CD8-positive, alpha-beta memory T cell (primary cell): Measurements from ENCODE around the gene CLMN. TPM values are rescaled to one million over a fixed set of nuclear protein-coding genes. Genes with fewer than 3 reads are reported as not detected.

ENCODE experiments used
- CTCF ChIA-PET: fragments of 350-600 bp; sonication (Branson Sonifier 250); formaldehyde crosslinking; loops from one replicate; lab custom pipeline; 2021; ENCODE audit warnings: antibody characterized with exemption; lab: Charles Lee
- POLR2A ChIA-PET: fragments of 350-600 bp; sonication (Branson Sonifier 250); formaldehyde crosslinking; loops from one replicate; lab custom pipeline; 2021; ENCODE audit warnings: antibody characterized with exemption; lab: Charles Lee
- DNase-seq, 5 donors: peaks; one replicate each; pipeline versions ENCODE4 v3.0.0 to v3.0.0-alpha.2; 2020 to 2022; ENCODE audit warnings: mixed read lengths in 1 of 5
- H3K27ac ChIP-seq: one replicate; pipeline ENCODE4 v1.7.0; 2013; ENCODE audit warnings: low read depth, mild to moderate bottlenecking, low read length, moderate library complexity
- H3K27me3 ChIP-seq: 2 replicates; pipeline ENCODE4 v1.7.0; 2013; ENCODE audit warnings: low read length, mild to moderate bottlenecking; ENCODE audit not compliant: insufficient read depth, poor library complexity, severe bottlenecking
- H3K36me3 ChIP-seq: 2 replicates; pipeline ENCODE4 v1.7.0; 2013; ENCODE audit warnings: mild to moderate bottlenecking, low read length, moderate library complexity; ENCODE audit not compliant: insufficient read depth
- H3K4me1 ChIP-seq: 2 replicates; pipeline ENCODE4 v1.7.0; 2013; ENCODE audit warnings: mild to moderate bottlenecking, low read length, moderate library complexity; ENCODE audit not compliant: insufficient read depth
- H3K4me3 ChIP-seq: 2 replicates; pipeline ENCODE4 v1.7.0; 2013; ENCODE audit warnings: mild to moderate bottlenecking, low read length
- H3K9me3 ChIP-seq: 2 replicates; pipeline ENCODE4 v1.7.0; 2013; ENCODE audit warnings: mild to moderate bottlenecking, low read length
- H3K27ac Mint-ChIP-seq, 8 donors: one replicate each; pipeline ENCODE4 v1.8.0; 2020 to 2021; ENCODE audit warnings: mixed read lengths in 8 of 8, mild to moderate bottlenecking in 6 of 8, inconsistent platforms in 3 of 8, moderate library complexity in 3 of 8
- H3K27me3 Mint-ChIP-seq, 2 donors: one replicate each; pipeline ENCODE4 v1.8.0; 2020 to 2021; ENCODE audit warnings: mixed read lengths in 2 of 2, mild to moderate bottlenecking in 1 of 2, moderate library complexity in 1 of 2
- H3K36me3 Mint-ChIP-seq, 3 donors: one replicate each; pipeline ENCODE4 v1.8.0; 2020 to 2021; ENCODE audit warnings: mixed read lengths in 3 of 3, inconsistent platforms in 1 of 3, mild to moderate bottlenecking in 1 of 3
- H3K4me1 Mint-ChIP-seq, 3 donors: one replicate each; pipeline ENCODE4 v1.8.0; 2020 to 2021; ENCODE audit warnings: mixed read lengths in 3 of 3, inconsistent platforms in 1 of 3, mild to moderate bottlenecking in 1 of 3
- H3K4me3 Mint-ChIP-seq, 7 donors: one replicate each; pipeline ENCODE4 v1.8.0; 2020 to 2021; ENCODE audit warnings: mixed read lengths in 7 of 7, mild to moderate bottlenecking in 6 of 7, moderate library complexity in 4 of 7, inconsistent platforms in 2 of 7
- H3K9me3 Mint-ChIP-seq, 5 donors: one replicate each; pipeline ENCODE4 v1.8.0; 2020 to 2022; ENCODE audit warnings: mixed read lengths in 5 of 5, mild to moderate bottlenecking in 3 of 5, moderate library complexity in 2 of 5, inconsistent platforms in 1 of 5
- polyA plus RNA-seq: library from polyadenylated mRNA; unstranded; fragments of 300-500 nt; fragmentation: Illumina TruSeq; gene quantifications from one replicate; pipeline ENCODE4 v1.2.3, GENCODE V29; 2021
- total RNA-seq, 2 experiments: library from RNA; stranded (reverse); gene quantifications; one replicate each; pipeline ENCODE4 v1.2.3, GENCODE V29; 2021

CLMN gene
- total and polyA plus RNA-seq, 3 experiments from 2014 or later: 0.15 to 0.72 (median 0.29) TPM

DNA sequence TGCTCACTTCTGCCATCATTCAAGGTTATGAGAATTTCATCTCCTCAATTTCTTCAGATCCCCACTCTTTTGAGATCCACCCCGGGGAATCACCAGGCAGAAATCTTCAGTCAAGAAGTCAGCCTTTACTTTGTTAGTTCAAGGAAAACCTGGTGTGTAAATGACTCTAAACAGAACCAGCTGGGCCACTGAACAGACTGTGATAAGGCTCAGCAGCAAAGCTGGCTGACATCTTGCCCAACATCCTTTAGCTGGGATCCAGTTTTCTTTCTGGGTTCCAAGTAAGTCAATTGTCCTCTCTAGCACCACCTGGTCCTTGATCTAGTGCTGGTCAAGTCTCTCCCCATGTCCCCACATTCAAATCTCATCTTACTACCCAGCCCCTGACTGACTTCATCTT, 11.6 kb downstream of the CLMN start:
- peaks cover 13 to 20% of the 10 kb centered on the region in 2 donors for H3K27me3 Mint-ChIP-seq

DNA sequence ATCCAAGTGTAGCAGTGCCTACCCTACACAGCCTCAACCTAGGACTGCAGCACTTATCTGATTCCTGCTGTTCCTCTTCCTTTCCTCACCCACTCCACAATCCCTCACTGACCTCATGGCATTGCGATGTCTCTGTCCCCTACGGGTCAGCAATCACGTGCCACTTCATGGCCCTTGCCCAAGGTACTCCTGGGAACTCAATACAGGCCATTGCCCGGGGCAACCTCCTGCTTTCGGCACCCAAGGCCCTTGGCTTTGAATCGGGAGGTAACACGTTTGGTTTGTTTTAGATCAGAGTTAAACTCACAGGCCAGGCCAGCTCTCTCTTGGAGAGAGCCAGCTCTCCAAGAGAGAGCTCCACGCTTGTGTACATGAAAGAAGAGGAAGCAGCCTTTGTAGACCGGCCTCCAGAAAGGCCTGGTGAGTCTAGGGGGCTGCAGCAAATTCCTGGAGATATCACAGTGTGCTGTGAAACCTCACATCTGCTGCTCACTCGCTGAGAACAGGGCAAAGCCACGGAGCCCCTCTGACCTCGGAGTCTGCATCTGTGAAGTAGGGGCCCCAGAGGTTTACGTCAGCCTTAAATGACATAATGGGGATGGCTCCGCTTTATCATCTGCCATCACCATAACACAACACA, 12.2 kb downstream of the CLMN start:
- ChIA-PET POLR2A (interaction anchor here (0.7 kb wide), 1 partner anchor 959 kb away, joined by 3 read pairs; no protein-coding TSS in a partner anchor), CTCF (no interaction called here)
- no peaks in the 10 kb centered on the region for H3K36me3 Mint-ChIP-seq
- Histone ChIP-seq H3K4me3 (no peak overlapping the region), H3K27me3 (no peaks in the 10 kb centered on the region), H3K4me1 (no peaks in the 10 kb centered on the region), H3K36me3 (no peaks in the 10 kb centered on the region), H3K27ac (no peak overlapping the region), H3K9me3 (no peaks in the 10 kb centered on the region)
- no peak for DNase-seq
- no peaks in the 10 kb centered on the region for H3K4me1 Mint-ChIP-seq
- no peak overlapping the region for H3K4me3 Mint-ChIP-seq
- H3K27me3 Mint-ChIP-seq: peaks cover 18 to 23% of the 10 kb centered on the region in 2 donors
- H3K9me3 Mint-ChIP-seq: peaks cover 0 to 2% (median 0%) of the 10 kb centered on the region in 5 donors
- H3K27ac Mint-ChIP-seq: no peak overlapping the region

More for the DNA sequence above, 11.6 kb downstream of the CLMN start:
- no peaks in the 10 kb centered on the region for H3K4me1 ChIP-seq
- no peaks in the 10 kb centered on the region for H3K4me1 Mint-ChIP-seq
- no peaks in the 10 kb centered on the region for H3K27me3 ChIP-seq
- no peak overlapping the region for H3K4me3 ChIP-seq
- no peaks in the 10 kb centered on the region for H3K36me3 ChIP-seq
- H3K4me3 Mint-ChIP-seq: no peak overlapping the region
- POLR2A ChIA-PET: interaction anchor here (0.7 kb wide), 1 partner anchor 960 kb away, joined by 3 read pairs; no protein-coding TSS in a partner anchor
- DNase-seq: no peak
- H3K9me3 Mint-ChIP-seq: peaks cover 0 to under 1% (median 0%) of the 10 kb centered on the region in 5 donors
- peak overlapping the region in 1 of 8 donors; percentile 61 for H3K27ac Mint-ChIP-seq
- no peak overlapping the region for H3K27ac ChIP-seq
- peaks cover 0 to under 1% (median 0%) of the 10 kb centered on the region in 3 donors for H3K36me3 Mint-ChIP-seq
- H3K9me3 ChIP-seq: no peaks in the 10 kb centered on the region
- CTCF ChIA-PET: no interaction called here

DNA sequence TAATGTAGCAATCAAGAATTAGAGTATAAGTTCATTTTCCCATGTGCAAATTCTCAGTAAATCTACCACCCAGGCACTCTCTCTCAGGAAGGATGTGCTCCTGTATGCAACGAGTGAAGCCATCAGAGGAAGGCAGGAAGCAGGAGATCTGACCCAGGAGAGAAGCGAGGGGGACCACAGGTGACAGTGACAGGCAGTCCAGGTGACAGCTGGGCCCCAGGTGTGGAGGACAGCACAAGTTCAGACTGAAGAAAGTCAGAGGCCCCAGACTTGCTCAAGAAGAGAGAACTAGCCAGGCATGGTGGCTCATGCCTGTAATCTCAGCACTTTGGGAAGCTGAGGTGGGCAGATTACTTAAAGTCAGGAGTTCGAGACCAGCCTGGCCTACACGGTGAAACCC, 13.8 kb downstream of the CLMN start:
- H3K4me3 ChIP-seq: no peak overlapping the region
- peaks cover 18 to 28% of the 10 kb centered on the region in 2 donors for H3K27me3 Mint-ChIP-seq
- H3K9me3 ChIP-seq: no peaks in the 10 kb centered on the region
- no peak for DNase-seq
- POLR2A ChIA-PET: no interaction called here
- no peak overlapping the region for H3K4me3 Mint-ChIP-seq
- no peak overlapping the region for H3K27ac Mint-ChIP-seq
- H3K9me3 Mint-ChIP-seq: peaks cover 0 to 2% (median 0%) of the 10 kb centered on the region in 5 donors
- no peaks in the 10 kb centered on the region for H3K4me1 ChIP-seq
- H3K27me3 ChIP-seq: no peaks in the 10 kb centered on the region
- no peaks in the 10 kb centered on the region for H3K36me3 ChIP-seq
- CTCF ChIA-PET: interaction anchor here (0.6 kb wide), 1 partner anchor 1608 kb away, joined by 3 read pairs; no protein-coding TSS in a partner anchor
- no peaks in the 10 kb centered on the region for H3K36me3 Mint-ChIP-seq
- H3K4me1 Mint-ChIP-seq: no peaks in the 10 kb centered on the region
- H3K27ac ChIP-seq: no peak overlapping the region

DNA sequence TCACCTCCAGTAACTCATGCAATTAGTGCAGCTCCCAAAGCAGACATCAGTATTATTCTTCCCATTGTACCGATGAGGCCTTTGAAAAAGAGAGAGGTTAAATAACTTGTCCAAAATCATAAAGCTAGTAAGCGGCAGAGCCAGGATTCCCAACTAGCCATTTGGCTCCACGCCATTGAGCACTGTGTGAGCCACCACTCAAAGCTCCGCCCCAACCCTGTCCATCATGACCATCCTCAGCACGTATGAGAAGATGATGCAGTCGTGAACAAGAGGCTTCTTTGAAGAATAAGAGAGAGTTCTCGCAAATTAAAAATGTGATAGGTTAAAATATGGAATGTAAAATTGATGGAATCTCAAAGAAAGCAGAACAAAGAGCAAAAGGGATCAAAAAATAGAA, 14.6 kb downstream of the CLMN start:
- no peaks in the 10 kb centered on the region for H3K36me3 Mint-ChIP-seq
- no peak for DNase-seq
- no peak overlapping the region for H3K4me3 ChIP-seq
- no peak overlapping the region for H3K4me3 Mint-ChIP-seq
- H3K36me3 ChIP-seq: no peaks in the 10 kb centered on the region
- CTCF ChIA-PET: no interaction called here
- POLR2A ChIA-PET: no interaction called here
- H3K4me1 Mint-ChIP-seq: no peaks in the 10 kb centered on the region
- no peaks in the 10 kb centered on the region for H3K4me1 ChIP-seq
- H3K9me3 ChIP-seq: no peaks in the 10 kb centered on the region
- no peak overlapping the region for H3K27ac ChIP-seq
- H3K27me3 ChIP-seq: no peaks in the 10 kb centered on the region
- H3K27ac Mint-ChIP-seq: no peak overlapping the region
- peaks cover 0 to 2% (median 0%) of the 10 kb centered on the region in 5 donors for H3K9me3 Mint-ChIP-seq
- H3K27me3 Mint-ChIP-seq: peaks cover 22 to 28% of the 10 kb centered on the region in 2 donors

DNA sequence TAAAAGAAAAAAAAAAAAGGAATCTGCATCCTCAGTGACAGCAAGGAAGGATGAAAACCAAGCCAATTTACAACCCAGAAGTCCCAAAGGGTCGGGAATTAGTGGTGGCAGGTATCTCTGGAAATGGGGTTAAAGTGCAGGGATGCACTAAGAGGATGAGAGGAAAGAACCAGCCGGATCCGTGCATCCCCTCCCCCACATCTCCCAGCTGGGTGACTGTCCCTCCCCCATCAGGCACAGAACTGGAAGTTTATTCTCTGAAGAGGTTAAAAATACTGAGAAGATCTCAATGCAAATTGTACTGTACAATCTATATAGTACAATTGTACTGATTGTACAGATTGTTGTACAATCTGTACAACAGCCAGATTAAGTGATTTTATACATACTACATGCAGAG, 15.4 kb downstream of the CLMN start:
- Histone ChIP-seq H3K27me3 (no peaks in the 10 kb centered on the region), H3K27ac (no peak overlapping the region), H3K36me3 (no peaks in the 10 kb centered on the region), H3K4me3 (no peak overlapping the region), H3K4me1 (no peaks in the 10 kb centered on the region), H3K9me3 (no peaks in the 10 kb centered on the region)
- H3K36me3 Mint-ChIP-seq: no peaks in the 10 kb centered on the region
- no peak overlapping the region for H3K4me3 Mint-ChIP-seq
- CTCF ChIA-PET: no interaction called here
- H3K27ac Mint-ChIP-seq: no peak overlapping the region
- POLR2A ChIA-PET: no interaction called here
- H3K4me1 Mint-ChIP-seq: no peaks in the 10 kb centered on the region
- DNase-seq: no peak
- peaks cover 0 to 2% (median 0%) of the 10 kb centered on the region in 5 donors for H3K9me3 Mint-ChIP-seq
- peaks cover 25 to 35% of the 10 kb centered on the region in 2 donors for H3K27me3 Mint-ChIP-seq

DNA sequence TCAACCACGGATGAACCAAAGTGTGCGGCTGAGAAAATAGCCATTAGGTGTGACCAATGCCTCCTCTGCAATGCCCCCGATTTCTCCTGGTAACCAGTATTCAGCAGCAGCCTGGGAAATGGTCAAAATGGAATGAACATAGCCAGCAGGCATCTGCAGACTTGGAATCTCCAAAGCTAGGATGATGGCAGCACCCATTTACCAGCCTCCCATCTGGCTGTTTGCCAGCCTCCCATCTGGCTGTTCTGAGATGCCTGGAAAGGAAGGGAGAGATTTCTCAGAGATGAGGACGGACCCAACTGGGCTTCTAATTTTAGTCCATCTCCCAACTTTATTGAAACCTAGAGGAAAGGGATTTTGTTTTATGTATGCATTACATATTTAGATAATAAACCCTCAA, 16.2 kb downstream of the CLMN start:
- Histone ChIP-seq H3K9me3 (no peaks in the 10 kb centered on the region), H3K27me3 (no peaks in the 10 kb centered on the region), H3K36me3 (no peaks in the 10 kb centered on the region), H3K4me1 (no peaks in the 10 kb centered on the region), H3K4me3 (no peak overlapping the region), H3K27ac (no peak overlapping the region)
- Mint-ChIP-seq H3K4me1 (no peaks in the 10 kb centered on the region), H3K27me3 (peaks cover 25 to 36% of the 10 kb centered on the region in 2 donors), H3K36me3 (no peaks in the 10 kb centered on the region), H3K9me3 (peaks cover 0 to 2% (median 0%) of the 10 kb centered on the region in 5 donors), H3K4me3 (no peak overlapping the region), H3K27ac (no peak overlapping the region)
- ChIA-PET CTCF (no interaction called here), POLR2A (no interaction called here)
- DNase-seq: no peak

DNA sequence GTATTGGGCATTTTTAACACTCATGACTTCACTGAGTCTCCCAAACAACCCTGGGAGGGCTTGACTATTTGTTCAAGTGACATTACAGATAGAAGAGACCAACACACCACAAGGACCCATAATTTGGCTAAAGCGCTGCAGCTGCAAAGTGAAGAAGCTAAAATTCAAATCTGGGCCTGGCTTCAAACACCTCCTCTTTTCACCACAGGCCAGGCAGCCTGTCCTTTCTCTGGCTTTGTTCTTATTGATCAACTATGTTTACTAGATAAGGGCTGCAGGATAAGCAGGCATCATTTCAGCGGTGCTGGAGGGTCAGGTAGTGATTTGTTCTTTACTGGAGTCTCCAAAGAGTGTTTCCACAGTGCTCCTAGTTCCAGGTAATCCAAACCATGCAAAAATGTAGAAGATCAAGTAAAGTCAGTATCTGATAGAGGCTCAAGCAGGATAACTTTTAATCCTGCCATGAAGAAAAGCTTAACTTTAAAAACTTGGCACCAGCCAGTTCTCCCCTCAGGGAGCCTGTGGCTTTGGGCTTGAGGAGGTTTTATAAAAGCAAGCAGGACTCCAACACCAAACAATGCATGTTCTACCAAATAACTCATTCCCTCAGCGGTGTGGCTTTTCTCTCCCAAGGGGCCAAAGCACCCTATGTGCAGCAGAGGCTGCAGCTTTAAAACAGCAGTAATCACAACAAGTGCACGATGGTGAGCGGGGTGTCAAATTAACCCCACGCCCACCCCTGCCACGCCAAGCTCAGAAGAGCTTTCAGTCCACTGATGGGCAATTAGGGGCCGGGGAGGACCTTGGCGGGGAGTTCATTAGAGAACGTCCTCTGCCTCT, 16.8 kb downstream of the CLMN start:
- H3K9me3 ChIP-seq: no peaks in the 10 kb centered on the region
- ChIA-PET CTCF (no interaction called here), POLR2A (no interaction called here)
- Mint-ChIP-seq H3K36me3 (no peaks in the 10 kb centered on the region), H3K4me3 (no peak overlapping the region), H3K27ac (no peak overlapping the region), H3K27me3 (peaks cover 24 to 36% of the 10 kb centered on the region in 2 donors), H3K4me1 (no peaks in the 10 kb centered on the region), H3K9me3 (peaks cover 0 to 2% (median 0%) of the 10 kb centered on the region in 5 donors)
- H3K36me3 ChIP-seq: no peaks in the 10 kb centered on the region
- H3K4me1 ChIP-seq: no peaks in the 10 kb centered on the region
- no peak overlapping the region for H3K27ac ChIP-seq
- H3K4me3 ChIP-seq: no peak overlapping the region
- H3K27me3 ChIP-seq: no peaks in the 10 kb centered on the region
- DNase-seq: no peak
